Fibroblast of pulmonary artery (primary cell): ENCODE results near the gene FBXO46.

ENCODE experiments used
- DNase-seq: peaks from one replicate; pipeline ENCODE4 v3.0.0-alpha.2; 2010; ENCODE audit warnings: low read depth
- H3K4me3 ChIP-seq: replicated peaks from 2 replicates; pipeline ENCODE4 v1.5.1; 2011; ENCODE audit warnings: low read depth, mild to moderate bottlenecking, control low read depth, low read length, moderate library complexity
- CTCF ChIP-seq: IDR thresholded peaks from 2 replicates; pipeline ENCODE4 v1.5.1; 2011; ENCODE audit warnings: mild to moderate bottlenecking, control low read depth, low read length, inconsistent platforms; ENCODE audit errors: missing control alignments

The FBXO46 gene

GRCh38 chr19:45765702-45766295, 35.1 kb upstream of the FBXO46 start:
- TF ChIP-seq CTCF = no peak
- DNase-seq = no peak
- H3K4me3 ChIP-seq = no peak overlapping the region

- H3K4me3 ChIP-seq = no peak overlapping the region
- DNase-seq = no peak
- no peak for TF ChIP-seq CTCF
These were observed 34.4 kb upstream of the FBXO46 start for GRCh38 chr19:45764945-45765701.

GRCh38 chr19:45764475-45764874, 33.8 kb upstream of the FBXO46 start:
- TF ChIP-seq CTCF = no peak
- no peak overlapping the region for H3K4me3 ChIP-seq
- DNase-seq = no peak

GRCh38 chr19:45763691-45764294, 33.1 kb upstream of the FBXO46 start:
- TF ChIP-seq CTCF = no peak
- no peak for DNase-seq
- H3K4me3 ChIP-seq = no peak overlapping the region

GRCh38 chr19:45762870-45763631, 32.4 kb upstream of the FBXO46 start:
- no peak for TF ChIP-seq CTCF
- no peak for DNase-seq
- no peak overlapping the region for H3K4me3 ChIP-seq

- DNase-seq = no peak
- no peak for TF ChIP-seq CTCF
- H3K4me3 ChIP-seq = no peak overlapping the region
These were observed 31.0 kb upstream of the FBXO46 start for GRCh38 chr19:45761714-45762113.
